HG02970 (cell line): Measurements from ENCODE around the gene ATG13.

Source experiments
- ATAC-seq: cut with Tn5 transposase; IDR thresholded peaks from one replicate; pipeline ENCODE4 v1.9.1; 2021; ENCODE audit warnings: mild to moderate bottlenecking, moderate library complexity, moderate number of reproducible peaks; ENCODE audit not compliant: unreplicated experiment, low FRiP score

The ATG13 gene

DNA sequence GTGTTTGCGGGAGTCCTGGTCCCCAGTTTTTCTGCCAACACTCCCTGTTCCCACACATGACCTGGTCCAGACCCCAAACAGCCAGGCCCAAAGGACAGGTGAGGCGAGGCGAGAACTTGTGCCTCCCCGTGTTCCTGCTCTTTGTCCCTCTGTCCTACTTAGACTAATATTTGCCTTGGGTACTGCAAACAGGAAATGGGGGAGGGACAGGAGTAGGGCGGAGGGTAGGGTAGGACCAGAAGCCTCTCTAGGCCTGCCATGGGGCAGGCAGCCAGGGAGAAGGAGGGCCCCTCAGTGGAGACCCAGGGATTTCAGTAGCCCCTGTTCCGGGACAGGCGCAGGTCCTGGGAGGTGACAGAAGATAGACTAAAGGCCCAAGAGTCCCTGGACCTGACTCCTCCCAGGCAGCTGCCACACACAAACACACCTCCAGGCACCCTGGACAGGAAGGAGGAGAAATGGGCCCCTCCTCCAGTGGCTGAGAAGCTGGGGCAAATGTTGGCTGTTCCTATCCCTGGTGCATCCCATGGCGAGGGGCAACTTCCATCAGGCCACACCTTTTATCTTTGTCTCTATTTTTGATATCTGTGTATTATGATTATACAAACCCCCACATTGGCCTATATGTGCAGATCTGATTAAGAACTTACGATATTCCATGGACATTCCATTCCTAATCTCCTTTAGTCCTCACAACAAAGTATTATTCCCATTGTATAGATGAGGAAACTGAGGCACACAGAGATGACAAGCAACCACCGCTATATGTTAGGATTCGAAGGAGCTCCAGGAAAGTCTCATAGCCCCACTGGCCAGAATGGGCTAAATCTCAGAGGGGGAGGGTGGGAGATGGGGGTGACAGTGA is 101.0 kb downstream of the ATG13 start:
- no peak for ATAC-seq

DNA sequence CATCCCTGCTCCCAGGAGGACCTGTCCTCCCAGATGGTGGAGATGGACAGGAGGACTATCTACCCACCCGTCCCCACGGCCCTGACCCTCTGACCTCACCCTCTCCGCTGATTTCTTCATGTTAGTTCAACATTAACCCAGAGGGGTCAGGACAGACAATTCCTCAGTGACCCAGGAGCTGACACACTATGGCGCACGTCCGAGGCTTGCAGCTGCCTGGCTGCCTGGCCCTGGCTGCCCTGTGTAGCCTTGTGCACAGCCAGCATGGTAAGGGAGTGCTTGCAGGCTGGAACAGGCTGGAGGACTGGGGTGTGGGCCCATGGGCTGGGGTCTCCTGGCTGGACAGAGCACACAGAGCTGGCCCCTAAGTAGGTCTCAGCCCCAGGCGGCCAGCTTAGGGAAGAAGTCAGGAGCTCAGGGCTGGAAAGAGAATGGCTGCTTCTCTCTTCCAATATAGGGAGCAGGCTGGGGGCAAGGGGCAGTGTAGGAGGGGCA is 101.7 kb downstream of the ATG13 start, which contains the start of gene F2:
Gene F2 (plus strand): TSS at position 166 of the 495 bp plus-strand sequence. CDS start 23 bp downstream, at position 189.
- no peak for ATAC-seq

GRCh38 chr11:46719543-46720218 is 102.3 kb downstream of the ATG13 start:
- ATAC-seq: no peak

DNA sequence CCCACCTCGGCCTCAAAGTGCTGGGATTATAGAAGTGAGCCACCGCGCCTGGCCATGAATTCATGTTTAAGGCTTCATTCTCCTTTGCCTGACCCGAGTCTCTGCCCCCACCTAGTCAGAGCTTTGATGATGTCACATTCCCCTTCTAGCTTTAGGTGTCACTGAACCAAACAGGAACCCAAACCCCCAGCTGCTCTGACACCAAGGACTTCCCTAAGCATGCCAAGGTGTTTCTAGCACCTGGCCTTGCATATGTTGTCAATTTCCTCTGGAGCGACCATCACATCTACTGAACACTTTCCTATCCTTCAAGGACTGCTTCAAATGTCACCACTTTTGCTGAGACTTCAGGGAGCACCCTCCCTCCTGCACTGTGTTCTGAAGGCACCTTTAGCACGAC is 103.9 kb downstream of the ATG13 start:
- ATAC-seq: no peak

DNA sequence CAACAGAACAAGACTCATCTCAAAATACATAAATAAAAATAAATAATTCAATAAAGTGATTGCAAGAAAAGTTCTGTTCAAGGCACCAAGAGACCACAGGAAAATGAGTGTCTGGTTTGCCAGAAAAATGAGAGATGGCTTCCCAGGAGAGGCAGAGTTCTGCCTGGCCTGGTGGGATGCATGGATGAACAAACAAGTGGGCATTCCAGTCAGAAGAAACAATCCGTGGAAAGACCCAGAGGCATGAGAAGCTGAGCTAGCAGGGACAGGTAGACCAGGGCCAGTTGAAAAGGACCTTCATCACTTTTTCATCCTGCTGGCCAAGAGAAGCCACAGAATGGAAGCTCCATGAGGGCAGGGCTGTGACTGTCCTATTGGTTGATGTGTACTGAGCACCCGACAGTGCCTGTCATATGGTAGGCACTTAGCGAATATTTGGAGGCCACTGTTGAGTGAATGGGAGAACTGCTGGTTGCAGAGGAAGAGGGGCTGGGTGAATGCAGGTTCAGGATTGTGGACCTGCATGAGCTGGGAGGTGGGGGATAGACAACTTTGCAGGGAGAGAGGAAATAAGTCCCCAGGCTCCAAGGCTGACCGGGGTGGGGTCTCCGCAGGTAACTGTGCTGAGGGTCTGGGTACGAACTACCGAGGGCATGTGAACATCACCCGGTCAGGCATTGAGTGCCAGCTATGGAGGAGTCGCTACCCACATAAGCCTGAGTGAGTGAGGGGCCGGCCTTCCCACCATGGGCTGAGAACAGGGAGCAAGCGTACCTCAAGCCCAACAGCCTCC is 105.4 kb downstream of the ATG13 start:
- ATAC-seq: no peak

- ATAC-seq: no peak
These were observed 106.0 kb downstream of the ATG13 start for GRCh38 chr11:46723359-46723680.

GRCh38 chr11:46724088-46724487 is 106.7 kb downstream of the ATG13 start:
- no peak for ATAC-seq
